GM23248 (cell line): ENCODE results near the gene NSUN4. TPM values are rescaled to one million over a fixed set of nuclear protein-coding genes. Genes with fewer than 3 reads are reported as not detected.

Experiments used
- DNase-seq: peaks from one replicate; pipeline ENCODE4 v3.0.0-alpha.2; 2015
- H2AFZ ChIP-seq: fragments of 200-600 bp; sonication (generic); 2 replicates; pipeline ENCODE4 v1.6.1; 2016; ENCODE audit warnings: antibody characterized with exemption
- H3F3A ChIP-seq: fragments of 200-600 bp; sonication (generic); 2 replicates; pipeline ENCODE4 v1.6.1; 2016; ENCODE audit warnings: mild to moderate bottlenecking, antibody characterized with exemption, mixed run types; ENCODE audit not compliant: insufficient read depth
- H3K27ac ChIP-seq: fragments of 200-600 bp; sonication (generic); 2 replicates; pipeline ENCODE4 v1.5.1; 2016; ENCODE audit warnings: mild to moderate bottlenecking
- H3K27me3 ChIP-seq: fragments of 200-600 bp; sonication (generic); replicated peaks from 2 replicates; pipeline ENCODE4 v1.6.1; 2016; ENCODE audit warnings: mild to moderate bottlenecking; ENCODE audit not compliant: insufficient read depth
- H3K36me3 ChIP-seq: fragments of 200-600 bp; sonication (generic); 2 replicates; pipeline ENCODE4 v1.6.1; 2016; ENCODE audit warnings: low read depth, mild to moderate bottlenecking
- H3K4me1 ChIP-seq: fragments of 200-600 bp; sonication (generic); 2 replicates; pipeline ENCODE4 v1.6.1; 2016; ENCODE audit warnings: mild to moderate bottlenecking; ENCODE audit not compliant: insufficient read depth
- H3K4me2 ChIP-seq: fragments of 200-600 bp; sonication (generic); one replicate; pipeline ENCODE4 v1.6.1; 2016; ENCODE audit warnings: mild to moderate bottlenecking; ENCODE audit not compliant: unreplicated experiment
- H3K4me3 ChIP-seq: fragments of 200-600 bp; sonication (generic); 2 replicates; pipeline ENCODE4 v1.5.1; 2016; ENCODE audit warnings: mild to moderate bottlenecking
- H3K79me2 ChIP-seq: fragments of 200-600 bp; sonication (generic); 2 replicates; pipeline ENCODE4 v1.6.1; 2016; ENCODE audit warnings: mild to moderate bottlenecking; ENCODE audit not compliant: insufficient read depth
- H3K9ac ChIP-seq: fragments of 200-600 bp; sonication (generic); 2 replicates; pipeline ENCODE4 v1.6.1; 2016; ENCODE audit warnings: mild to moderate bottlenecking
- H3K9me2 ChIP-seq: fragments of 200-600 bp; sonication (generic); 2 replicates; pipeline ENCODE4 v1.6.1; 2016; ENCODE audit warnings: mixed run types, mild to moderate bottlenecking, moderate library complexity; ENCODE audit not compliant: insufficient read depth
- H3K9me3 ChIP-seq: fragments of 200-600 bp; sonication (generic); one replicate; pipeline ENCODE4 v1.6.1; 2017; ENCODE audit warnings: low read depth
- H4K20me1 ChIP-seq: fragments of 200-600 bp; sonication (generic); 2 replicates; pipeline ENCODE4 v1.6.0; 2016; ENCODE audit not compliant: insufficient read depth
- EZH2 ChIP-seq: fragments of 200-600 bp; sonication (generic); IDR thresholded peaks from 2 replicates; pipeline ENCODE4 v1.6.1; 2018; ENCODE audit warnings: antibody characterized with exemption, mild to moderate bottlenecking; ENCODE audit not compliant: insufficient read depth, poor library complexity, severe bottlenecking
- EZH2phosphoT487 ChIP-seq: fragments of 200-600 bp; sonication (generic); IDR thresholded peaks from 2 replicates; pipeline ENCODE4 v1.6.1; 2018; ENCODE audit warnings: antibody characterized with exemption, moderate library complexity, mild to moderate bottlenecking, low read depth; ENCODE audit not compliant: insufficient read depth
- WGBS, 2 experiments: methylation state at CpG; one replicate each; pipeline ENCODE4 v1.1.6; 2015 to 2017; ENCODE audit warnings: low lambda C conversion rate in 2 of 2, low coverage in 1 of 2; ENCODE audit errors: missing lambda C conversion rate in 2 of 2; 5-methylcytosine and 5-hydroxymethylcytosine counted together
- in situ Hi-C: fragments of 300-500 bp; cut with MboI; formaldehyde crosslinking; loops from 2 replicates; pipeline ENCODE4 v1.15.0; 2020
- polyA plus RNA-seq: library from polyadenylated mRNA; unstranded; fragments of >200 nt; fragmentation: Nextera tagmentation; extraction: Ambion mirVana; gene quantifications from 2 replicates; pipeline ENCODE4 v1.2.1, GENCODE V29; 2016
- total RNA-seq: library from RNA; depleted of rRNA; stranded (reverse); fragments of >200 nt; shearing (Covaris generic); gene quantifications from 2 replicates; pipeline ENCODE4 v1.2.3, GENCODE V29; 2014

Gene NSUN4
- total and polyA plus RNA-seq, 2 experiments from 2014 or later, result 11.7 to 14.9 TPM

- Histone ChIP-seq H3K4me1 (no peaks in the 10 kb centered on the region), H2AFZ (peak overlapping the region; percentile 68; the same call in 1 of the 2 replicates), H3F3A (no peaks in the 10 kb centered on the region), H3K27me3 (peaks cover 12% of the 10 kb centered on the region; the same call in 1 of the 2 replicates), H3K4me3 (peak overlapping the region; percentile 63), H3K9ac (no peak overlapping the region), H3K79me2 (no peaks in the 10 kb centered on the region), H4K20me1 (no peaks in the 10 kb centered on the region), H3K4me2 (peak overlapping the region; percentile 55), H3K9me3 (no peaks in the 10 kb centered on the region), H3K27ac (no peak overlapping the region), H3K36me3 (no peaks in the 10 kb centered on the region), H3K9me2 (no peaks in the 10 kb centered on the region)
- no peak for DNase-seq
- TF ChIP-seq EZH2phosphoT487 (no peak), EZH2 (no peak)
- WGBS, 2 experiments, result 27 to 34% methylated on average over 17 of the region's 17 CpGs
- in situ Hi-C loops, result no loop called here
Measured at GRCh38 chr1:46394872-46395465, 54.4 kb downstream of the NSUN4 start.

GRCh38 chr1:46396441-46397398, 56.1 kb downstream of the NSUN4 start:
- no peak overlapping the region for H3K4me2 ChIP-seq
- no peaks in the 10 kb centered on the region for H3K9me3 ChIP-seq
- H2AFZ ChIP-seq, result no peak overlapping the region
- 74 to 77% methylated on average over 10 of the region's 10 CpGs for WGBS, 2 experiments
- no peaks in the 10 kb centered on the region for H3K9me2 ChIP-seq
- no peak overlapping the region for H3K4me3 ChIP-seq
- no peak overlapping the region for H3K9ac ChIP-seq
- in situ Hi-C loops, result no loop called here
- H3F3A ChIP-seq, result no peaks in the 10 kb centered on the region
- H4K20me1 ChIP-seq, result no peaks in the 10 kb centered on the region
- no peaks in the 10 kb centered on the region for H3K36me3 ChIP-seq
- no peaks in the 10 kb centered on the region for H3K79me2 ChIP-seq
- no peak for TF ChIP-seq EZH2phosphoT487
- no peak for TF ChIP-seq EZH2
- H3K27me3 ChIP-seq, result peaks cover 12% of the 10 kb centered on the region; the same call in 1 of the 2 replicates
- DNase-seq, result no peak
- H3K4me1 ChIP-seq, result no peaks in the 10 kb centered on the region
- no peak overlapping the region for H3K27ac ChIP-seq

GRCh38 chr1:46399307-46399706, 58.7 kb downstream of the NSUN4 start:
- Histone ChIP-seq H3K9me2 (no peaks in the 10 kb centered on the region), H3K27ac (no peak overlapping the region), H3K4me2 (no peak overlapping the region), H3K9me3 (no peaks in the 10 kb centered on the region), H3F3A (no peaks in the 10 kb centered on the region), H3K79me2 (no peaks in the 10 kb centered on the region), H2AFZ (no peak overlapping the region), H3K36me3 (no peaks in the 10 kb centered on the region), H3K4me1 (no peaks in the 10 kb centered on the region), H4K20me1 (no peaks in the 10 kb centered on the region), H3K4me3 (no peak overlapping the region), H3K9ac (no peak overlapping the region), H3K27me3 (peaks cover 12% of the 10 kb centered on the region; the same call in 1 of the 2 replicates)
- in situ Hi-C loops, result no loop called here
- DNase-seq, result no peak
- WGBS, 2 experiments, result 67 to 71% methylated on average over 9 of the region's 9 CpGs
- TF ChIP-seq EZH2 (no peak), EZH2phosphoT487 (no peak)

GRCh38 chr1:46400421-46400820, 59.8 kb downstream of the NSUN4 start:
- no peak for DNase-seq
- in situ Hi-C loops, result no loop called here
- TF ChIP-seq EZH2 (no peak), EZH2phosphoT487 (no peak)
- Histone ChIP-seq H3K4me1 (no peaks in the 10 kb centered on the region), H3K4me3 (no peak overlapping the region), H3K9me3 (no peaks in the 10 kb centered on the region), H3K27me3 (peaks cover 1% of the 10 kb centered on the region; the same call in 1 of the 2 replicates), H3K9me2 (no peaks in the 10 kb centered on the region), H4K20me1 (no peaks in the 10 kb centered on the region), H3K9ac (no peak overlapping the region), H3K4me2 (no peak overlapping the region), H3K27ac (no peak overlapping the region), H3K36me3 (no peaks in the 10 kb centered on the region), H3F3A (no peaks in the 10 kb centered on the region), H3K79me2 (no peaks in the 10 kb centered on the region), H2AFZ (no peak overlapping the region)
- WGBS, 2 experiments, result 71 to 81% methylated on average over 4 of the region's 4 CpGs
